Measurements from ENCODE around the gene AP4B1.

GRCh38 chr1:113938192-113938591 lies 33.6 kb upstream of the AP4B1 start:
- no peak for TF ChIP-seq EZH2 (IDR thresholded peaks at IDR 0.05)
- no peak for TF ChIP-seq JUND (IDR thresholded peaks at IDR 0.05)
- no peak for TF ChIP-seq POLR2AphosphoS5 (IDR thresholded peaks at IDR 0.05; ENCODE audit: low read depth, low read length)
- TF ChIP-seq CTCF (IDR thresholded peaks at IDR 0.05 in 2 of 3, conservative IDR thresholded peaks at IDR 0.05 in 1 of 3; ENCODE audit: borderline replicate concordance in 1 of 3, insufficient read depth in 1 of 3, low read depth in 2 of 3, low read length in 2 of 3): no peak
- TF ChIP-seq CEBPB (IDR thresholded peaks at IDR 0.05; ENCODE audit: low read depth): no peak
- TF ChIP-seq REST (IDR thresholded peaks at IDR 0.05; ENCODE audit: low read depth): no peak
- TF ChIP-seq POLR2A (IDR thresholded peaks at IDR 0.05; ENCODE audit: borderline replicate concordance, extremely low read depth, insufficient read depth, insufficient read length): no peak
- no peak for TF ChIP-seq EGR1 (IDR thresholded peaks at IDR 0.05; ENCODE audit: low read depth)
- TF ChIP-seq MAX (IDR thresholded peaks at IDR 0.05): no peak
- no peak for TF ChIP-seq RAD21 (IDR thresholded peaks at IDR 0.05; ENCODE audit: low read depth)
- no peak for TF ChIP-seq ZFX (IDR thresholded peaks at IDR 0.05)
- TF ChIP-seq EZH2phosphoT487 (IDR thresholded peaks at IDR 0.05; ENCODE audit: borderline replicate concordance): no peak
- no peak for TF ChIP-seq SP1 (IDR thresholded peaks at IDR 0.05; ENCODE audit: low read depth)
